Endodermal cell (in vitro differentiated cells): ENCODE measurements around the gene RABGGTA. TPM values are rescaled to one million over a fixed set of nuclear protein-coding genes. Genes with fewer than 3 reads are reported as not detected.

ENCODE experiments used
- DNase-seq: peaks from one replicate; pipeline ENCODE4 v3.0.0-alpha.2; 2017
- H3K27ac ChIP-seq: 2 replicates; pipeline ENCODE4 v1.5.1; 2013; ENCODE audit warnings: mild to moderate bottlenecking, low read depth, low read length, moderate library complexity
- H3K27me3 ChIP-seq: 2 replicates; pipeline ENCODE4 v1.6.1; 2013; ENCODE audit warnings: mild to moderate bottlenecking, low read length, moderate library complexity; ENCODE audit not compliant: insufficient read depth, control insufficient read depth, poor library complexity, severe bottlenecking
- H3K36me3 ChIP-seq: 2 replicates; pipeline ENCODE4 v1.7.0; 2013; ENCODE audit warnings: mild to moderate bottlenecking, low read length, moderate library complexity; ENCODE audit not compliant: control insufficient read depth, insufficient read depth
- H3K4me1 ChIP-seq: one replicate; pipeline ENCODE4 v1.7.0; 2013; ENCODE audit warnings: low read length; ENCODE audit not compliant: control insufficient read depth, insufficient read depth
- H3K4me3 ChIP-seq: 2 replicates; pipeline ENCODE4 v1.5.1; 2013; ENCODE audit warnings: mild to moderate bottlenecking, low read length, moderate library complexity
- H3K9ac ChIP-seq: 2 replicates; pipeline ENCODE4 v1.6.1; 2013; ENCODE audit warnings: mild to moderate bottlenecking, low read length, moderate library complexity; ENCODE audit not compliant: poor library complexity, severe bottlenecking; ENCODE audit errors: extremely low read depth
- H3K9me3 ChIP-seq: 2 replicates; pipeline ENCODE4 v1.6.1; 2013; ENCODE audit warnings: mild to moderate bottlenecking, low read length, moderate library complexity; ENCODE audit not compliant: control insufficient read depth
- H3K27ac Mint-ChIP-seq: 2 replicates; pipeline ENCODE4 v1.8.0; 2020; ENCODE audit warnings: mixed read lengths
- H3K27me3 Mint-ChIP-seq: 2 replicates; pipeline ENCODE4 v1.8.0; 2021; ENCODE audit warnings: mild to moderate bottlenecking, mixed read lengths; ENCODE audit not compliant: insufficient read depth
- H3K36me3 Mint-ChIP-seq: 2 replicates; pipeline ENCODE4 v1.8.0; 2020; ENCODE audit warnings: low read depth, mixed read lengths
- H3K4me1 Mint-ChIP-seq: 2 replicates; pipeline ENCODE4 v1.8.0; 2020; ENCODE audit warnings: mixed read lengths
- H3K4me3 Mint-ChIP-seq: 2 replicates; pipeline ENCODE4 v1.8.0; 2020; ENCODE audit warnings: mild to moderate bottlenecking, moderate library complexity, mixed read lengths
- H3K9me3 Mint-ChIP-seq: 2 replicates; pipeline ENCODE4 v1.8.0; 2020; ENCODE audit warnings: mild to moderate bottlenecking, mixed read lengths
- CTCF ChIP-seq: fragments of 200-600 bp; sonication (generic); conservative IDR thresholded peaks from 2 replicates; pipeline ENCODE4 v1.5.0; 2021; ENCODE audit warnings: antibody characterized with exemption, mild to moderate bottlenecking
- WGBS, 2 experiments: methylation state at CpG; one replicate each; pipeline versions ENCODE4 v1.1.5 to v1.1.7; 2013; ENCODE audit warnings: missing lambda C conversion rate in 2 of 2, mixed read lengths in 1 of 2; ENCODE audit not compliant: insufficient coverage in 1 of 2, insufficient read length in 1 of 2; 5-methylcytosine and 5-hydroxymethylcytosine counted together
- total RNA-seq, 2 donors: library from RNA; stranded (reverse); fragmentation: NEBNext Ultra II Directional in 1 of 2; extraction: Animal tissue kit (Norgen Biotek cat#: 25700) in 1 of 2; gene quantifications; 2 replicates in 1 of 2; 3 replicates in 1 of 2; pipeline ENCODE4 v1.2.1, GENCODE V29; 2021

RABGGTA gene
- total RNA-seq, 2 donors from 2014 or later = 20.2 to 20.5 TPM

- Histone ChIP-seq H3K4me3 (no peak overlapping the region), H3K27ac (no peak overlapping the region), H3K9me3 (no peaks in the 10 kb centered on the region), H3K27me3 (no peaks in the 10 kb centered on the region), H3K9ac (no peak overlapping the region), H3K36me3 (peaks cover 46% of the 10 kb centered on the region), H3K4me1 (no peaks in the 10 kb centered on the region)
- Mint-ChIP-seq H3K27me3 (no peaks in the 10 kb centered on the region), H3K9me3 (no peaks in the 10 kb centered on the region), H3K36me3 (peaks cover 46% of the 10 kb centered on the region), H3K4me3 (no peak overlapping the region), H3K27ac (no peak overlapping the region), H3K4me1 (peaks cover 10% of the 10 kb centered on the region)
- no peak for DNase-seq
- WGBS, 2 experiments = 86 to 90% methylated on average over 7 of the region's 7 CpGs
- TF ChIP-seq CTCF = peak; percentile 36
These were observed 37.1 kb upstream of the RABGGTA start for GRCh38 chr14:24308342-24309124.

- Mint-ChIP-seq H3K36me3 (peaks cover 54% of the 10 kb centered on the region), H3K4me1 (peaks cover 10% of the 10 kb centered on the region), H3K9me3 (no peaks in the 10 kb centered on the region), H3K27ac (peak within 1 kb of the TSS; percentile 81), H3K4me3 (peak within 1 kb of the TSS; percentile 34), H3K27me3 (no peaks in the 10 kb centered on the region)
- H3K9me3 ChIP-seq = no peaks in the 10 kb centered on the region
- no peak within 1 kb of the TSS for H3K9ac ChIP-seq
- peak; percentile 98 for TF ChIP-seq CTCF
- H3K4me1 ChIP-seq = no peaks in the 10 kb centered on the region
- WGBS, 2 experiments = 62 to 69% methylated on average over 5 to 6 of the region's 6 CpGs
- peak; percentile 91 for DNase-seq
- peak within 1 kb of the TSS; percentile 44 for H3K4me3 ChIP-seq
- H3K27ac ChIP-seq = no peak within 1 kb of the TSS
- H3K36me3 ChIP-seq = peaks cover 54% of the 10 kb centered on the region
- H3K27me3 ChIP-seq = no peaks in the 10 kb centered on the region
These were observed 36.4 kb upstream of the RABGGTA start, which contains the start of gene CIDEB for GRCh38 chr14:24307575-24308341. Gene CIDEB, minus strand, starts transcription at chr14:24307977. Its CDS starts 119 bp downstream, at chr14:24307858.

GRCh38 chr14:24307156-24307574 is 35.8 kb upstream of the RABGGTA start:
- no peak for TF ChIP-seq CTCF
- H3K27me3 Mint-ChIP-seq = no peaks in the 10 kb centered on the region
- peak overlapping the region; percentile 44 for H3K4me3 ChIP-seq
- WGBS, 2 experiments = 82 to 85% methylated on average over 11 of the region's 11 CpGs
- no peaks in the 10 kb centered on the region for H3K27me3 ChIP-seq
- H3K36me3 ChIP-seq = peaks cover 60% of the 10 kb centered on the region
- peaks cover 10% of the 10 kb centered on the region for H3K4me1 Mint-ChIP-seq
- H3K4me1 ChIP-seq = no peaks in the 10 kb centered on the region
- H3K9me3 ChIP-seq = no peaks in the 10 kb centered on the region
- no peak overlapping the region for H3K27ac ChIP-seq
- no peaks in the 10 kb centered on the region for H3K9me3 Mint-ChIP-seq
- peaks cover 60% of the 10 kb centered on the region for H3K36me3 Mint-ChIP-seq
- H3K4me3 Mint-ChIP-seq = peak overlapping the region; percentile 34
- no peak overlapping the region for H3K9ac ChIP-seq
- no peak for DNase-seq
- peak overlapping the region; percentile 81 for H3K27ac Mint-ChIP-seq
